ENCODE data around the gene OSBPL1A. TPM values are rescaled to one million over a fixed set of nuclear protein-coding genes. Genes with fewer than 3 reads are reported as not detected.

OSBPL1A gene
- polyA plus RNA-seq, 2 of the 4 experiments (the other 2 are of a cell fraction): 10.5 to 22.1 TPM

- CTCF ChIA-PET: interaction anchor here (0.9 to 1.2 kb wide), 2 partner anchors 23 to 43 kb away, joined by 3 to 4 read pairs; no protein-coding TSS in a partner anchor
- FAIRE-seq: no peak
- 88% methylated on average over 5 of the region's 5 CpGs for WGBS (ENCODE audit: missing lambda C conversion rate)
- H3K9me3 ChIP-seq: no peaks in the 10 kb centered on the region
- ATAC-seq: no peak
- no peak for DNase-seq (ENCODE audit: low read depth in 1 of 2, low spot score in 1 of 2)
- H3K4me3 ChIP-seq: no peak overlapping the region
- H3K4me1 ChIP-seq: peaks cover 22% of the 10 kb centered on the region
- TF ChIP-seq SMC3 (IDR thresholded peaks at IDR 0.05) (no peak), PBX3 (IDR thresholded peaks at IDR 0.05) (no peak), HDAC2 (IDR thresholded peaks at IDR 0.05) (no peak), NR3C1 (IDR thresholded peaks at IDR 0.05) (no peak), E2F6 (IDR thresholded peaks at IDR 0.05; ENCODE audit: borderline replicate concordance, low read depth) (no peak), MYC (IDR thresholded peaks at IDR 0.05; ENCODE audit: borderline replicate concordance, low read length) (no peak), HOXB5 (CRISPR knock-in tag; IDR thresholded peaks at IDR 0.05) (no peak), ZC3H11A (IDR thresholded peaks at IDR 0.05) (no peak), ZFP36 (IDR thresholded peaks at IDR 0.05; ENCODE audit: borderline replicate concordance, partially characterized antibody) (no peak), BHLHE40 (IDR thresholded peaks at IDR 0.05; ENCODE audit: low read depth, low read length) (no peak), RCOR1 (IDR thresholded peaks at IDR 0.05; ENCODE audit: low read depth, low read length) (no peak), CTCF (IDR thresholded peaks at IDR 0.05) (no peak), CHD2 (IDR thresholded peaks at IDR 0.05; ENCODE audit: low read length, partially characterized antibody) (no peak), BCL3 (IDR thresholded peaks at IDR 0.05) (no peak), JUNB (IDR thresholded peaks at IDR 0.05) (no peak), EHMT2 (IDR thresholded peaks at IDR 0.05; ENCODE audit: low read depth) (no peak), FOXS1 (CRISPR knock-in tag; IDR thresholded peaks at IDR 0.05) (no peak)
- POLR2A ChIA-PET: no interaction called here
- H3K27ac ChIP-seq: no peak overlapping the region
- no peak overlapping the region for H3K4me2 ChIP-seq
These were observed 163.3 kb downstream of the OSBPL1A start for GRCh38 chr18:24234330-24234729.

- H3K9me3 ChIP-seq: no peaks in the 10 kb centered on the region
- CTCF ChIA-PET: no interaction called here
- H3K4me2 ChIP-seq: peak overlapping the region; percentile 66; the same call in 2 of the 3 replicates
- H3K4me3 ChIP-seq: no peak overlapping the region
- H3K4me1 ChIP-seq: peaks cover 36% of the 10 kb centered on the region
- FAIRE-seq (no peak), ATAC-seq (no peak), DNase-seq (ENCODE audit: low read depth in 1 of 2, low spot score in 1 of 2) (no peak)
- 91% methylated on average over 5 of the region's 5 CpGs for WGBS (ENCODE audit: missing lambda C conversion rate)
- no peak overlapping the region; a peak in 1 of 6 replicates for H3K27ac ChIP-seq
- POLR2A ChIA-PET: no interaction called here
- no peak for TF ChIP-seq ELK1 (IDR thresholded peaks at IDR 0.05; ENCODE audit: low read depth, low read length)
- TF ChIP-seq REST (IDR thresholded peaks at IDR 0.05): no peak
- no peak for TF ChIP-seq PBX3 (IDR thresholded peaks at IDR 0.05)
- TF ChIP-seq RFX5 (IDR thresholded peaks at IDR 0.05): no peak
- TF ChIP-seq MAZ (IDR thresholded peaks at IDR 0.05; ENCODE audit: borderline replicate concordance, low read depth, low read length): no peak
- TF ChIP-seq ZNF302 (CRISPR knock-in tag; IDR thresholded peaks at IDR 0.05): no peak
- no peak for TF ChIP-seq KDM5A (IDR thresholded peaks at IDR 0.05)
- TF ChIP-seq HOXA7 (CRISPR knock-in tag; IDR thresholded peaks at IDR 0.05): no peak
These were observed 164.8 kb downstream of the OSBPL1A start for GRCh38 chr18:24232800-24233199.
